GM18517 (cell line): ENCODE data around the gene SUSD6.
"Not testable (repeated sequence)": the region's sequence is repeated elsewhere in the genome, so short reads cannot be mapped to it uniquely, and the experiment has no call there.

Source experiments
- ATAC-seq: cut with Tn5 transposase; IDR thresholded peaks from one replicate; pipeline ENCODE4 v1.9.1; 2021; ENCODE audit warnings: mild to moderate bottlenecking, moderate library complexity; ENCODE audit not compliant: unreplicated experiment

SUSD6 gene

DNA sequence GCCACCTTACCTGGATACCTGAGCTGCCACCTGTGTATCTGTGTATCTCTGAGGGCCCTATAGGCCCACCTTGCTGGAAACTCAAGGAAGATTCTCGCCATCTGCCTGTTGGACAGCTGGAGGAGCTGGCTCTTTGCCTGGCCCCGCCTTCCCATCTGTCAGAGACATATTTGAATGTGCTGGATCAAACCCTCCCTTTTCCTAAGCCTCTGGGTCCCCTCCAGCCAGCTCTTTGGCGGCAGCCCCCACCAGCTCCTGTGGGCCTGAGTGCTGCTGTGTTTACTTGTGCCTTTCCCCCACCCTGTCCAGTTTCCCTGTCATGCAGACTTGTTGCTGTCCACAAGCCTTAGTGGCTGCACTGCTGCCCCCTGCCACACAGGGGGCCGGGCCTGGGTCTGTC, 99.7 kb downstream of the SUSD6 start:
- no peak for ATAC-seq

DNA sequence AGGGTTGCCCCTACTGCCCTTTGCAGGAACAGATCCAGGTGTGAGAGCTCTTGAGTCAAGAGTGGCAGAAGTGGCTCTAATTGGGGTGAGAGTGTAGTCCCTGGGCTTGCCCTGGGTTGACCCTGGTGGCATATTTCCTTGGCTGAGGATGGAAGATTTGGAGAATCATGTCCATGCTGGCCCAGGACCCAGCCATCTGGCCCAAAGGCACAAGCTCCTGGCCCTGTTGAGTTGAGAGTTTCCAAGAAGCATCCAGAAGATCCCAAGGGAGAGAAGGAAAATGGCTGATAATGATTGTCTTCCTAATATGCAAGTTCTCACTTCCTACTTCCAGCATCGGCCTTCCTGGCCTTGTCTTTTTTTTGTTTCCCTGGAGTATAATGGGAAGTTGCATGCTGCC, 100.1 kb downstream of the SUSD6 start:
- no peak for ATAC-seq

DNA sequence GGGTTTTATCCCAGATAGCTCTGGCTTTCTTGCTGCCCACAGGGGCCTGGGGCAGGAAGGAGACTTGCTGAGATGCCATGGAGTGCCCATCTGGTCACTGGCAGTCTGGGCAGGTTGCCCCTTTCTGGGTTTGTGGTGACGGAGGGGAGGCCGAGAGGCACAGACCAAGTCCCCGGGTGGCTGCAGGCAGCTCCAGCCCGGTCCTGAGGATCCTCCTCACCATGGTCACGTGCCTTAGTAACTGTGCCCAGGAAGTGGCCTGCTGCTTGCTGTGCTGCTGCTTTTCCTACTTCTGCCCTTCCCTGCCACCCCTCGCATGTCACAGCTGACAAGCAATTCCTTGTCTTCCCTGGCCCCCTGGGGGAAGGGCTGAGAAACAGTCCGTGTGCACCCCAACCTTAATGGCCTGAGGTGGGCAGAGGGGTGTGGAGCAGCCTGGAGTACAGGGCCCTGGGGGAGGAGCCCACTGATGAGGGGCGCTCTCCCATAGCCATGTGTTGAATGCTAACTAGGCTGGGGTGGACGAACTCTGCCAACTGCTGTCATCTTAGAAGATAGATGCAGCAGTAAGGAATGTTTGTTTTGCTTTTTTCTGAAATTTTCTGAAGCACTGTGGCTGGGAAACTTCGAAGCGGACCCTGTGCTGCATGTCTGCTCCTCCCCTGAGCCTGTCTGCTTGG, 100.6 kb downstream of the SUSD6 start:
- ATAC-seq = no peak

DNA sequence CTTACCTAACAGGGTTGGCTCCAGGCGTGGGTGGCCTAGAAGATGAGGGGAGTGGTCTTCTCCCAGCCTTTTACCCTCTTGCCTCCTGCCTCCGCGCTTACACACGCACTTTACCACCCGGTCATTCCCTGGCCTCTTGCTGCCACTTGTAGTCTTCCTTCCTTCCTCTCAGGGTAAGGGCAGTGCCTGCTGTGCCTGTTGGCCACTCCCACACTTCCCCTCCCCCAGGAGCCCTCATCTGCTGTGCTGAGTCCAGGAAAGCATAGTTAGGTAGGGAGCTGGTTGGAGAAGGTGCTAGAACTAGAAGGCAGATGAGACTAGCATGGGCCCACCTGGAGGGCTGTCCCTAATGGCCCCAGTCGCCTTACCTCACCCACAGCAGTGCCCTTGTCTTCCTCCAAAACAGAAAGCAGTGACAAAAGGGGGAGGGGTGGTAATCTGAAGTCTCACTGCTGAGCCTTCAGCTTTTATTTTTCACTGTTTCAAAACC, 101.2 kb downstream of the SUSD6 start:
- ATAC-seq = no peak

DNA sequence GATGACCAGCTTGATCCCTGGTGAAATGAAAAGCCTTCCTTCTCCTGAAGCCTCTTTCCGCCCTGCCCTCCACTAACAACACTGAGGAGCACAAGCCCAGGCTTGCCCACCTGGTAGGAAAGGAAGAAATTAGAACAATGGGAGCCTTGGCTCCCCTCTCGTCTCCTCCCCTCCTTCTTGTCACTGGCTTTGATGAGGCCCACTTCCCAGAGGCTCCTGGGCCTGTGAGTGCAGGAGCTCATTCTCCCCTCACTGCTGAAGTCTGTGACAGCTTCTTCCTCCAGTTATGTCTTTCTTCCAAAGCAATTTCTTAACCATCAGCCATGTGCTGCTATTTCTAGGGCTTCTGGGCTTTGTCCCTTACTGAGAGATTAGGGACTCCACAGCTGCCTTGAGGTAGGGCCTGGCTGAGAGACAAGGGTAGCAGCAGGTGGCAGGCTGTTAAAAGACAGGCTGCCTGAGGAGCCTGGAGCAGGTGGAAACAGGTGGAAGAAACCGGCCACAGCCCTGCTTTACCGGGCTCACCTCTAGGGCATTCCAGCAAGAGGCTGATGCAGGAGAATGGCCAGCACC, 101.9 kb downstream of the SUSD6 start:
- no peak for ATAC-seq

DNA sequence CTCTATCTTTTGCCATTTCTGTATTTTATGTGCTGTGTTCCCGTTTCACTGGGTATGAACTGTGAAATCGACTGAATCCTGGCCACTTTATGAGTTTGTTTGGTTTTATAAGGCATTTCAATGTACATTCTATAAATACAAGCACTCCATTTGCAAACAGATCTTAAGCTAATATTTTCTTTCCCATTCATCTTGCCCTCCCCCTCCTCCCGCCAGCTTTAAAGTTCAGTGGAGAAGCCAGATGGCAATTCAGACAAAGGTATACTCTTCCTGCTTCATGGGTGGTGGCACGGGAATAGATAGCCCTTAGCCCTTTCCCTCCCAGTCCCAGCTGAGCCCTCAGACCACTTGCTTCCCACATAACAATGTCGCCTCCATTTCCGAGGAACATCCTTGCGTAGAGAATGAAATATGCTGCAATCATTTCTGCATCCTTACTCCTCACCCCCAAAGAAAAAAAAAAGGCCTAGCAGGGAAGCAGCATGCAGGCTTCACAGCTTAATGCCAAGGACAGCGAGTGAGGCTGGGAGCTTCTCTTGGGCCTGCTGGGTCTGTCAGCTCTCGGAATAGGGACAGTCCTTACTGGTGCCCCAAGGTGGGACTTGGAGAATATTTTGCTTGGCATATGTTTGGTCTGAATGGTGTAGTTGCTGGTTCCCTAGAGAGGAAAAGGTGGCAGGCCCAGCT, 102.7 kb downstream of the SUSD6 start:
- ATAC-seq = no peak

DNA sequence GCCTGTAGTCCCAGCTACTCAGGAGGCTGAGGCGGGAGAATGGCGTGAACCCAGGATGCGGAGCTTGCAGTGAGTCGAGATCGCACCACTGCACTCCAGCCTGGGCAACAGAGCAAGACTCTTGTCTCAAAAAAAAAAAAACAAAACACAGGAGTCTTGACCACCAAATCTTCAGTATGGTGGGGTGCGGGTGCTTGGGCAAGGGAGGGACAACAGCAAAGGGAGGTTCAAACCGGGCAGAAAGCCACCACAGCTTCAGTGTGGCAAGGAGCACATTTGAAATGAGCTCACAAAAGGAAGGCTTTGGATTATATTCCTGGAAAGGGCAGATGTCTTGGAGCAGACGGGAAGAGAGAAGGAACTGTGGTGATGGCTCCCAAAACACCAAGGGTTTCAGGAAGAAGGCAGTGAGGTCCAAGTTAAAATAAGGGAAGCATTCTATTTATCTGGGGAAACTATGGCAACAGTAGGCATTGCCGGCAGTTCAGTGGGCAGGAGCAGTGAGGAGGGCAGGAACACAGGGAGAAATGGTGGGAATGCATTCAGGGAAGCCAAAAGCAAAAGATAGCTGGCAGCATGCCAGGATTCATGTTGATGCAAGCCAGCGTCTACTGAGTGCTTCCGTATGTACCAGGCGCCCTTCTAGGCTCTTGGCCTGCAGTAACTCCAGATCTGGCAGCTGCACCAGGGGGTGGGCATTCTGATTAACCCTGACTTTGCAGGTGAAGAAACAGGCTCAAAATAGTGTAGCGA, 104.5 kb downstream of the SUSD6 start:
- ATAC-seq = no peak

DNA sequence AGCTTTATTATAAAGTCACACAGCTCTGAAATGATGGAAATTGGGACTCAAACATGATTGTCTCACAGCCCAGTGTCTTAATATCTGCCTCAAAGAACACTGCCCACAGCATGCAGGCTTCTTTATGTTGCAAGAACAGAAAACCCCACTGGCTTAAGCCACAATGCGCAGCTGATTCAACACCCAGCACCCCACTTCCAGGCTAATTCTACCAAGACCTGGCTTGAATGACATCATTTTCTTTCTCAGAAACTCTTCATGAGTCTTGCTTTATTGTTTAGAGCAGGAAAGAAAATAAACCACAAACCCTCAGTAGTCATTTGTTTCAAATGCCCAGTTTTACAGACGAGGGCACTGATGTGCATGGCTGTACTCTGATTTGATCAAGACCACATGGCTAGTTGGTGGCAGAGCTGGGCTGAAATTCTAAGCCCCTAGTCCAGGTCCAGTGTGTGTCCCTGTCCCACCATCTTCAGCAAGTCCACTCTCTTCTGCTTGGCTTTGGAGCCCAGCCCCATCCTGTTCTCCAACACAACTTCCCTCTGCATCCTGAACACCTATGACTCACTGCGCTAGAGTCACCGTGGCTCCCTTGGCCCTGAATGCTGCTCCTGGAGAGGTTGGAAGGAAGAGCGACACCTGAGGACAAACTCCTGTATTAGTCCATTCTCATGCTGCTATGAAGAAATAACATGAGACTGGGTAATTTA, 105.2 kb downstream of the SUSD6 start:
- no peak for ATAC-seq

DNA sequence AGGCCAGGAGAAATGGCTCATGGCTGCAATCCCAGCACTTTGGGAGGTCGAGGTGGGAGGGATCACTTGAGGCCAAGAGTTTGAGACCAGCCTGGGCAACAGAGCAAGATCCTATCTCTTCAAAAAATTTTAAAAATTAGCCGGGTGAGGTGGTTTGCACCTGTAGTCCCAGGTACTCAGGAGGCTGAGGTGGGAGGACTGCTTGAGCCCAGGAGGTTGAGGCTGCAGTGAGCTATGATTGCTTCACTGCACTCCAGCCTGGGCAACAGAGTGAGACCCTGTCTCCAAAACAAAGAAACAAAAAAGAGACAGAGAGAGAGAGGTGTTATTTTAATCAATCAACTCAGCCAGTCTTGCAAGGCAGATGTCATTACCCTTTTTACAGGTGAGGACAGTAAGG, 107.2 kb downstream of the SUSD6 start:
- ATAC-seq = not testable (repeated sequence)

DNA sequence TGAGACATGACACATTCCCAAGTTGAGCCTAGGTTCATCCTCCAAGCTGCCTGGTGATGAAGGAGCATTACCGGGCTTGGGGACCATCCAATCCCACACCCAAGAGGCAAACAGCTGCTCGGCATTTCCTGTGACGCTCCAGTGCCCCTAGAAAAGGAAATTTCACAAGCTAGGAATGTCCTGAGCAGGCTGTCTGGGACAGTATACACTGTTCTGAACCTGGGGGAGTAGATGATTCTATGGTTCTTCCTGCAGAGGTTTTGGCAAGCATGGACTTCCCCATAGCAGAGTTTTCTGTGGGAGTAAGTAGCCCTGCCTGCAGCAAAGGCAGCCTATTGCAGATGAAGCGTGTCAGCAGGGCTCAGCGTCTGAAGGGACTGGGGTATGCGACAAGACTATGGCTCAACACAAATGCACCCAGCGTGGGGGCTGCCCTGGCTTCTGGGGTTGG, 108.1 kb downstream of the SUSD6 start:
- ATAC-seq = no peak

DNA sequence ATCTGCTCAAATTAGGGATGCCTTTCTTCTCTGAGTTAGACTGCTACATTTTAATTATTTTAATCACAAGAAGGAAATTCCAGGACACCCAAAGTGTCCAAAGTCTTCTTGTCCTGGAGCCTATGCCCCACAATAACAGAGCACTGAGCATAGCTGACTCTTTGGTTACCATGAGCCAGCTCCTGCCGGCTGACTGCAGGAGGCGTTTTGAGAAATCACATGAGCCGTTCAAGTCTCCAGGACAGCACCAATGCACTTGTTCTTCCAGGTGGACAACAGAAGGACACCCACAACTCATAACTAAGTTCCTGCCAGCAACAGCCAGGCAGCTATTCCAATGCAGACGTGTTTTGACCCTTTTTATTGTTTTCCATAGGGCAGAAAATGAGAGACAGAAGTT, 109.5 kb downstream of the SUSD6 start:
- no peak for ATAC-seq

DNA sequence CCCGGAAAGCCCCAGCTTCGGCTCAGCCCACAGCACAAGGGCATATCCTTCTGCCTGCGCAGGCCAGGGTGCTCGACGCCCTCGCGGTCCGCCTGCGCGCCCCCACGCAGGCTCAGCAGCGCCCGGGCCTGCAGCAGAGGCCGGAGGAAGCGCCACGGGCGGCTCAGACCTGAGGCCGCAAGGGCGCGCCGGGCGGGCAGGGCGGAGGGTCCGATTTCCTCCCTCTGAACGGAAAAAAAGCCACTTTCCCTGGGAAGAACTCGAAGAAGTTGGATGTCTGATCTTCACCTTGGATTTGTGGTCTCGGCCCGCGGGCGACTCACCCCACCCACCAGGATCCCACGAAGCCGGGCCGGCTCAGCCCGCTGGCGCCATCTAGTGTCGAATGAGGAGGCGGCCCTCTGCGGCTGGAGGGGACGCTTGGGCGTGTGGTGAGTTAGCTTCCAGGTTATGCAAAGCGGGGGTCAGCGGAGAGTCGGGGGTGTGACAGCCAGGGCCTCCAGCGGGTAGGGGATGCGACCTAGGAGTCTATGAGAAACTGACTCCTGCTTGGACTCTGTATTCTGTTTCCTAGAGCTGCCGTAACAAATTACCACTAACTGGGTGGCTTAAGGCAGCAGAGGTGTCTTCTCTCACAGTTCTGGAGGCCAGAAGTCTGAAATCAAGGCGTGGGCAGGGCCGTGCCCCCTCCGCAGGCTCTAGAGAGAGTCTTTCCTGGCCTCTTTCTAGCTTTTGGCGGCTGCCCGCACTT, 115.5 kb downstream of the SUSD6 start:
- ATAC-seq = peak; percentile 86

DNA sequence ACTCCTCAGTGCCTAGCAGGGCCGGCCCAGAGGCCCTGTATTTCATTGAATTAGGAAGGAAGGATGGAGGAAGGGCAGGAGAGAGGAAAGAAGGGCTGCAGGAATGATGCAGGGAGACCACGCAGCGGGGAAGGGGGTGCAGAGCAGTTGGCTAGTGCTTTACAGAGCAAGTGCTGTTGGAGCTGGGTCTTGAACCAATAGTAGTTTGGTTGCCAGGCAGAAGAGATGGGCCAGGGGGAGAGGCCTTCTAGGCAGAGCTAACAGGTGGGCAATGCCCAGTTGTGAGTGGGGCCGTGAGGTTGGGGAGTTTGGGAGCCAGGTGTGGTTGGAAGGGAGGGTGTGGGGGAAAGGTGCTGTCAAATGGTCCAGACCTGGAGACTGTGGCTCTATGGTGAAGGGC, 116.5 kb downstream of the SUSD6 start:
- no peak for ATAC-seq

DNA sequence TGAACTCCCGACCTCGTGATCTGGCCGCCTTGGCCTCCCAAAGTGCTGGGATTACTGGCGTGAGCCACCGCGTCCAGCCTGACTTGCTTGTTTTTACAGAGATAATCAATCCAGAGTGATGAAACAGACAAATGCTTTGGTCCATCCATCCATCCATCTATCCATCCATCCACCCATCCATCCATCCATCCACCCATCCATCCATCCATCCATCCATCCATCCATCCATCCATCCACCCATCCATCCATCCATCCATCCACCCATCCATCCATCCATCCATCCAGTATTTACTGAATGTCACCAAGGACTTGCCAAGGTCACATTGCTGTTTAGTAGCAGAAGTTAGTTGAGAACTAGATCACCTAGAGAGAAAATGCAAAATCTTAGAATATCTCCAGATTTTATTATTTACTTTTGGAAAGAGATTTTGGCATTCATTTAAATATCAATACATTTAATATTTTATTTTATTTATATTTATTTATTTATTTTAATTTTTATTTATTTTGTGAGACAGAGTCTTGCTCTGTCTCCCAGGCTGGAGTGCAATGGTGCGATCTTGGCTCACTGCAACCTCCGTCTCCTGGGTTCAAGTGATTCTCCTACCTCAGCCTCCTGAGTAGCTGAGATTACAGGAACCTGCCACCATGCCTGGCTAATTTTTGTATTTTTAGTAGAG, 120.7 kb downstream of the SUSD6 start:
- ATAC-seq = not testable (repeated sequence)

DNA sequence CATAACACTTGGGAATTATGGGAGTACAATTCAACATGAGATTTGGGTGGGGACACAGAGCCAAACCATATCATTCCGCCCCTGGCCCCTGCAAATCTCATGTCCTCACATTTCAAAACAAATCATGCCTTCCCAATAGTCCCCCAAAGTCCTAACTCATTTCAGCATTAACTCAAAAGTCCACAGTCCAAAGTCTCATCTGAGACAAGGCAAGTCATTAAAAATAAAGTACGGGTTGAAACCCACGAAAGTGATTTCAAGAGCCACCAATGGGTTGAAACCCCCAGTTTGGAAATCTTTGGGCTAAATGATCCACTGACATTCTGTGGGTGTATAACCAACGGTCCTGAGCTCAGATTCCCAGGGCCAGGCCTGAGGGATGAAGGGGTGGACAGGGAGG, 125.0 kb downstream of the SUSD6 start:
- not testable (repeated sequence) for ATAC-seq

DNA sequence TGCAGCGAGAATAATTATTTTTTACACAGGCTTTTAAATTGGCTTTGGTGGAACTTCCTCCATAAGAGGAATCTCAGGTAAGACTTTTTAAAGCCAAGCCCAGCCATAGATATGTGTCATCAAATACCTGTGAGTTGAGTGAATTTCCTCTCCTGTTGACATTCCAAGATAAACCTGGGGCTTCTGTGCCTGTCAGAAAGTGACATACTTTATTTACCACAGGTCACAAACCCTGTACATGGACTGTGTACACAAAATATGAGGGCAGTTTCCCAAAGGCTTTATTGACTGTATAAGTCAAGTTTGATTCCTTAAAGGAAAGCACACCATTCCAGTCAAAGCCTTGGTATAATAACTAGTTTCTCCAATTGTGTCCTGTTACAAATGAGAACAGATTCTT, 129.7 kb downstream of the SUSD6 start:
- no peak for ATAC-seq

DNA sequence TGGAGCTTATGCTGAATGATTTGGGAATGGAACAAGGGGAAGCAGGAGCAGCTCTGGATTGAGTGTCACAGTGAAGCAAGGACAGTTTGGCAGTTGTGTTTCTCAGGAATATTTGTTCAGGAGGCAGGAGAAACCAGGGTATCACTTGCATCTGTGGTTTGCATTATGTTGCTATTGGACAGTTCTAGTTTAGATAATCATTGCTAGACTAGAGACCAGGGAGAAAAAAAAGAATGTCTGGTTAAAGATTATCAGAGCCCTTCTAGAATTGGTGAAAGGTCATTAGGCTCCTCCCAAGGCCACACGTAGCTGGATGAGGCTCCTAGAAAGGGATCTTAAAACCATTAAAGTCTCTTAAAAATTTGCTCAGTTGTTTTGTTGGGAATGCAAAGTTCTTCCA, 138.6 kb downstream of the SUSD6 start:
- ATAC-seq = no peak

DNA sequence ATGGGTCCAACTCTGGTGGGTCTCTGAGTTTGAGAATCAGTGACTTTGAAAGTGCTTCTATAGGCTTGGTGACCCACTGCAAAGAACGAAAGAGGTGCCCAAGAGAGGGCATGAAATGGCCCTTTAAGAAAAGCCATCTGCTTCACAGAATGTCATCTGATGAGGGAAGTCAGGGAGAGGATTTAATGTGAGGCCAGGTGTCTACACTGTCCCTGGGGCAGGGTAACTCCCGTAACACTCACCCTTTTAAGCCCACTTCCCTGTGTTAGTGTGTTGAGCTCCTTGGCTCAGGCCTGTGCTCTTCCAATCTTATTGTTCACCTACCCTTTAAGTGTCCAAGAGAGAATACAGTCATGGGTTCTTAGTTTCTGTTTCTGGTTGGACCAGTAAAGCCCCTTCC, 139.1 kb downstream of the SUSD6 start:
- no peak for ATAC-seq

DNA sequence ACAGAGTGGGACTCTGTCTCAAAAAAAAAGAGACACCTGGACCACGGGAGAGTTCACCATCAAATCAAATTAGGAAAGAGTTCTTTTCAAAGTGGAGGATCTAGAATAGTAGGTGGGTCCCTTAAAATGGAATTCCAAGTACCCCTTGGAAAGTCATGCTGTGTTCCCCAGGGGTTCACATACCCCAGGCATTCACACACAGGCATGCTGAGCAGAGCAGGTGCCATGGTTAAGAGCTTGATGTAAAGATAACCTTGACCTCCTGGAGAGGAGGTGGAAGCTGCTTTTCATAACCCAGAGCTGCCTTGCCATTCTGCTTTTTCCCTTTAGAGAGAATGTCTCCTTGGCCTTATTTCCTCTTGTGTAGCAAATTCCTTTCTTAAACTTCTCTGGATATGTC, 141.4 kb downstream of the SUSD6 start:
- no peak for ATAC-seq

DNA sequence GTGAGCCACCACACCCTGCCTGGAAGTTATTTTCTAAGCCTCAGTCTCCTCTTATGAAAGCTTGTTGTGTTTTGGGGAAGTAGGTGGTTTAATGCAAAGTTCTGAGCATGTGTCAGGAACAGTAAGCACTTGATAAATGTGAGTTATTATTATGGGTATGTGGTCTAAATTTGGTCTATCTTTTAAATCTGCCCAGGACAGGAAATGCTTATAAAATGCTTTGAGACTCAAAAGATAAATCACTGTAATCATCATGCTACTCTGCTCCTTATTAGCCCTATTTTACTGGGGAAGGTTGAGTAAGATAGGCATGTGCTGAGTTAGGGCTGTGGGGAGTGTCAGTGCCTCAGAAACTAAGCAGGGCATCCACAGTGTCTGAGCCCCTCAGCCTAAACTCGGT, 142.5 kb downstream of the SUSD6 start:
- ATAC-seq = no peak
